ENCODE measurements around the gene RXRA.

The RXRA gene

GRCh38 chr9:134356496-134357470 lies 30.5 kb downstream of the RXRA start:
- peak; percentile 41 for DNase-seq

GRCh38 chr9:134357631-134358025 lies 31.4 kb downstream of the RXRA start:
- DNase-seq: no peak

DNA sequence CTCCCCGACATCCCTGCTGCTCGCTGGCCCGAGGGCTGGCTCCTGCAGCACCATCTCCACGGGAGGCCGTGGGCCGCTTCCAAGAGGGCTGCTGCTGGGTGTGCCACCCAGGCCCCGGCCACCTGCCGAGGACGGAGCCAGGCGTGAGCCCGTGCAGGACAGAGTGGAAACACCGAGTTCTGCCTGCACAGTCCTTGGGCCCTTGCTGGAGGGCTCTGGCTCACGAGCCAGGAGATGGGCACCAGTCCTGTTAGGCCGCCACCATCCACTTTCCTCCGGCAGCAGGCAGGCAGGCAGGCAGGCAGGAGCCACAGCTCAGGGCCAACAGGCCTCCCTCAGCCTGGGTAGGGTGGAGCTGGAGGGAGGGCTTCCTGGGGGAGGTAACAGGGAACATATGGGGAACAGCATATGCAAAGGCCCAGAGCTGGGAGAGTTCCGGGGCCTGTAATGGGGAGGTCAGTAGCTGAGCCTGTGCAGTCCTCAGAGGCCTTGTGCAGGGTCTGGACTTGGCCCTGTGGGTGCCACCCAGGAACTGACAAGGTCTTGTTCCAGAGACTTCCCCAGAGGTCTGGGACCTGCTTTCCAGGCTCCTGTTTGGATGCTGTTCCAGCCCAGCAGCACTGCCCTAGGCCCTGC lies 31.9 kb downstream of the RXRA start:
- DNase-seq: no peak

GRCh38 chr9:134358662-134359319 lies 32.5 kb downstream of the RXRA start:
- no peak for DNase-seq

DNA sequence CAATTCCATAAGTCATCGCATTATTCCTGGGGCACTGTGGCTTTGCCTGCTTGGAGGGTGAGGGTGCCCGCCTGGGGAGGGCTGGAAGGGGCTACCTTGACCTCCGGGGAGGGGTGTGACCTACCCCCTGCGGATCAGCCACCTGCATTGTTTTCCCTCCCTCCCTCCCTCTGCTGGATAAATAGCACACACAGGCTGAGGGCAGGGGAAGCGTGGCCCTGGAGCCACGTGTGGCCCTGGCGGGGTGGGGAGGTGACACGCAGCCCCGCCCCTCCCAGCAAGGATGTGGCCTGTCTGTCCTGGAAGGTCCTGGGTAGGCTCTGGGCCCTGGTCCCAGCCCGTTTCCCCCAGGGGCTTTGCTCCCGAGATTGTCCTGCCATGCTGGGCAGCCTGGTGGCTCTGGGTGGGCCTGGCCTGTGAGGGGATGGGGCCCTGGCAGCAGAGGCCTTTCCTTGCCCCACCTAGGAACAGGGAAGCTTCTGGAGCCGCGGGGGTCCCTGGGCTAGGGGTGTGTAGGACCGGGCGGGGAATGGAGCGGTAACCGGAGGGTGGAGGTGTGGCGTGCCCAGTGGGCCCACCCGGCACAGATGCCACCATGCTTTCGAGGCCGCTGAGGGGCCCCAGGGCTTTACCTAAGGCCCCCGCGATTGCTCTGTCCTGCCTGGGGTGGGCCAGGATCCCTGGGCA lies 33.4 kb downstream of the RXRA start:
- no peak for DNase-seq

- no peak for DNase-seq
These were observed 34.0 kb downstream of the RXRA start for GRCh38 chr9:134360180-134360759.

GRCh38 chr9:134360897-134361296 lies 34.6 kb downstream of the RXRA start:
- DNase-seq: peak; percentile 74

DNA sequence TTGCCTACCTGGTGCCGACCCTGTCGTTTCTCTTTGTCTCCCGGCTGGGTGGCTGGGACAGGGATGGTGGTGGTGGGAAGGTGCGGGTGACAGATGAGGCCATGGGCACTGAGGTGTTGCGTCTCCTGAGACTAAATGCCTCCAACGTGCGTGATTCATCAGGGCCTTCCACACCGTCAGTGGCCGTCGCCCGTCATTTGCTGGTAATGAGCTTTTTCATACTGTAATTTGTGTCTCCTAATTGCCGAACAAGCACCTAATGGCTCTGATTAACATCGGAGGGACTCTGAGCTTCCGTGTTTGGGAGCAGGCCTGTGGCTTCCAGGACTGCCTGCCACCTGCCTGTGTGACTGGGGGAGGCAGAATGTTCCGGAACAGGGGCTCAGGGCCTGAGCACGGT lies 35.2 kb downstream of the RXRA start:
- DNase-seq: no peak

DNA sequence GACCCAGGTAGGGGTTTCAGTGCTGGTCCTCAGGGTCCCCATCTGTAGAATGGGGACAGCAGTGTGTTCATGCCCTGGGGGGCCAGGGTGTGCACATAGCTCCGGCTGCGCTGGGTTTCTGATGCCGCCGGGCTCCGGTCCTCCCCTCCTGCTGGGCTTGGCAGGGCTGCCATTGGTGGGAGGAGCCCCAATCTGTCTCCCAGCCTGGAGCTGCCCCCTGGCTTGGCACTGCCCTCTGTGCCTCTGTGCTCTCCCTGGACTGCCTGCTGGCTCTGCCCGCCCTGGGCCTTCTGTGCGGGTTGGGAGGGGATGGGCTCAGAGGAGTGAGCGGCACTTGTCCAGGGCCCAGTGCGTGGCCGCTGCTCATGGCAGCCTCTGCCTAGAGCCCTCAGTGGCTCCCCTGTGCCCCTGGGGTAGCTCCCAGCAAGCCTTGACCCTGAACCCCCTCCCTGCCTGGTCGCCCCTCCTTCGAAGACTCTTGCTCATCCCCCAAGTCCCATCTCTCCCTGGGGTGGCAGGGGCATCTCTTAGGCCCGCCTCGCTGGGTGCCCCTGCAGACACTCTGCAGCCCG lies 35.7 kb downstream of the RXRA start:
- no peak for DNase-seq

- DNase-seq: no peak
These were observed 37.2 kb downstream of the RXRA start for GRCh38 chr9:134363450-134363849.

GRCh38 chr9:134364391-134365114 lies 38.3 kb downstream of the RXRA start:
- no peak for DNase-seq

- no peak for DNase-seq
These were observed 38.9 kb downstream of the RXRA start for GRCh38 chr9:134365115-134365596.

DNA sequence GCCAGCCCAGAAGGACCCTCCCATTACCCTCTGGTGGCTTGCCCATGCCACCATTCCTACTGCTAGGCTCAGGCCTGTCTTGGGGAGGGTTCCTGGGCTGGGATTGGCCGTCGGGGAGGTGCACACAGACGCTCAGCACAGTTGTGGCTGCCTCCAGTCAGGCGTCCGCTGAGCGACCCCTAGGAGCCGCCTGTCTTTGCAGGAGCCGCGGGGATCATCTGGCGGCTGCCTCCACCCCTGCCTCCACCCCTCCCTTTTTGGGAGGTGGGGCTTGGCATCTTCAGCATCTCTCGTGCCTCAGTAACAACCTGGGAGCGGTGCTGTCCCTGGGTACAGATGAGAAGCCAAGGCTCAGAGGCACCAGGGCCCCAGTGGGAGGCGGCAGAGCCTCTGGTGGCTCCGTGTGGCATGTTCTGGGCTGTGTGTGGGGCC lies 39.6 kb downstream of the RXRA start:
- DNase-seq: no peak

DNA sequence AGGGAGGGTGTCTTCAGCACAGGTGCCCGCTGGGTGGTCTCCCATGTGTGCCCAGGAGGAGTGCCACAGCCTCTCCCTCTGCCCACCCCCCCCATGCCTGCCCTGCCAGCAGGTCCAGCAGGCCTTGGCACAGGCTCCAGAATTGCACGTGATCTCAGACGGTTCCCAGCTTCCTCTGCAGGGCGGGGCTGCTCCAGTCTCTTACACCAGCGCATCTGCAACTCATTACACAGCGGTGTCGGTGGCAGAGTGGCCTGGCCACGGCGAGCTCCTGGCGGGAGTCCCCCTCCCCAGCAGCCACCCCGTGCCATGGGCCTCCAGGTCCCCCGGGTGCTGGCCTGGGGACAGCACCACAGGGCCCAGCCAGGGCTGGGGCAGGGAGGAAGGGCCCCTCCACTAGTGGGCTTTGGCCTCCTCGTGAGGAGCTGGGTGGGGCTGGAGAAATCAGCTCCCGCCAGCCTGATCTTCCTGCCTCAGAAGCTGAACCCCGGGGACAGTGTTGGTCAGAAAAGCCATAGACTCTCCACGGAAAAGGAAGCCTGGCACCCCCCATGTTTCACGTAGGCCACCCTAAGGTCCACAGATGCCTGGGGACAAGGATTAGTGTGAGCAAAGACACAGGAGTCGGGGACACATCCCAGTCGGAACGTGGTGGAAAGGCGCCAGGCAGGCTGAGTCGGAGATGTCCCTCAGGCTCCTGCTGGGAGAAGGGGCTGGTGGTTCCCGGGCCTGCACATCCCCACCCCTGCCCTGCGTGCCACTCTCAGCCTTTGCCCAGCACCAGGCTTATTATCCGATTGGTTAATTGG lies 40.2 kb downstream of the RXRA start:
- peak; percentile 73 for DNase-seq

GRCh38 chr9:134367061-134367460 lies 40.8 kb downstream of the RXRA start:
- no peak for DNase-seq

GRCh38 chr9:134367791-134368490 lies 41.7 kb downstream of the RXRA start:
- DNase-seq: no peak

DNA sequence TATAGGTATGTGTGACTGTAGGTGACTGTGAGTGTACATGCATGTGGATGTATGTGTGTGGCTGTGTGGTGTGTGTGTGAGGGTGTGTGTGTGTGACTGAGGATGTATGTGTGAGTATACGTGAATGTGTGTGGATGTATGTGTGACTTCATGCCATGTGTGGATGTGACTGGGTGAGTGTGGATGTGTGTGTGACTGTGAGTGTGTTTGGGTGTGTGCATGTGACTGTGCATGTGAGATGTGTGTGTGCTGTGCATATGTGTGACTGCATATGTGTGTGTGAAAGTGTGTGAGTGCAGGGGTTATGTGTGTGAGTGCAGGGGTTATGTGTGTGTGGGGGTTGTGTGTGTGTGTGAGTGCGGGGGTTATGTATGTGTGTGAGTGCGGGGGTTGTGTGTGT lies 42.3 kb downstream of the RXRA start:
- DNase-seq: no peak

DNA sequence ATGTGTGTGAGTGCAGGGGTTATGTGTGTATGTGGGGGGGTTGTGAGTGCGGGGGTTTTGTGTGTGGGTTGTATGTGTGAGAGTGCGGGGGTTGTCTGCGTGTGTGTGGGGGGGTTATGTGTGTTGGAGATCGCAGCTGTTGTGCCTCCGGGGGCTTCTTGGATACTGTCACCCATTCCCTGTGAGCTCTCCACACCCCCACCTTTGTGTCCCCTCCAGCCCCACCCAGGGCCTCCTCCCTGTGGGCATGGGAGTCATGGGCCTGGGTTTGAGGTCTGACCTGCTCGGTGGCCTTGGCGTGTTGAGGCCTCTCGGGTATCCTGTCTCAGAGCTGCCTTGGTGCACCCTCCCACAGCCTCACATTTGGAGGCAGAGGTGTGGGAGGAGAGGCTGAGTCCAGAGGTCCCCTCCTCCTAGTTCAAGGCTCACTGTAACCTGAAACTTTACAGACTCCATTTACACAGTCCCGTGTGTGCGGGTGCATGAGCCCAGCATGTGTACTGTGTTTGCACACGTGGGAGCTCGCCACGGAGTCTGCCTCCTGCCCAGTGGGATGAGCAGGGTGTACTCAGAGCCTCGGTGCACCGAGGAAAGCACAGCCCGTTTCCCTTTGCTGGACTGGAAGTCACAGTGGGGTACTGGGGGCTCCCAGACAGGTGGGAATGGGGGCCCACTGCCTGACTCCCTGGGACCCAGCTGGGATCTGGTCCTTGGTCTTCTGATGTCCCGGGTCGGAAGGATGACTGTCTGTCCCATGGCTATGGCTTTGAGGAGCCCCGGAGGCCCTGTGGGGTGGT lies 43.4 kb downstream of the RXRA start:
- DNase-seq: no peak

- DNase-seq: no peak
These were observed 43.9 kb downstream of the RXRA start for GRCh38 chr9:134370213-134370492.
